Subcutaneous preadipocyte (primary cell): ENCODE data around the gene LARP6. TPM values are rescaled to one million over a fixed set of nuclear protein-coding genes. Genes with fewer than 3 reads are reported as not detected.

ENCODE experiments used
- total RNA-seq: library from RNA; depleted of rRNA; stranded (reverse); fragments of >200 nt; gene quantifications from 2 replicates; pipeline ENCODE4 v1.2.3, GENCODE V29; 2012

Gene LARP6
- total RNA-seq = 28.3 and 30.9 TPM in 2 replicates

DNA sequence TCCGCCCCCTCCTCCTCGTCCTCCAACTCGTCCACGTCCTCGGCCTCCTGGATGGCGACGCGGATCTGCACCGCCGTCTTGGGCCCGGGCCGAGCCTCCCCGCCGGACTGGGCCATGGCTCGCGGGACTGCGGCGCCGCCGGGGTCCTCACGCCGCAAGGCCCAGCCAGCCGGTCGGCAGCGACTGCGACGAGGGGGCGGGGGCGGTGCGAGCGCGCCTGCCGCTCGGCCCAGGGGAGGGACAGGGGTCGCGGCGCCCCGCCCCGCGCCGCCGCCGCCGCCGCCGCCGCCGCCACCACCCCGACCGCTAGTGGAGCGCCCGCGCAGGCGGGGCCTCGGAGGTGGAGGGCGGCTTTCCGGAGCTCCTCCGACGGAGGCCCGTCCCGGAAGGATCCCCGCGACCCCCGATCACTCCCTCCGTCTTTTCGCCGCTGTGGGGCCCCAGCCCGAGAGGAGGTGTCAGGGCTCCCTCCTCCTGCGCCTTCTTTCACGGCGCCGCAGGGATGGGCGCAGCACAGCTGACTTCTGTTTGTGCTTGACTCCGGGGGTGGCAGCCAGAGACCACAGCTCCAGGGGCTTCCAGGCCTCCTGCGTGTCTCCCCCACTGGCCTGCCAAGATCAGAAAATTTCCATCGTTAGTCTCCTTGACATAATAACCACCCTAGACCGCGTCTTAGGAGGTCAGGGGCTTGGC, at the start of gene LARP6:
Gene LARP6 (minus strand): TSS at position 185 of the 693 bp plus-strand sequence. CDS start 69 bp downstream, at position 116.

GRCh38 chr15:70892002-70892911, 38.3 kb upstream of the LARP6 start, which contains the start of the genes LRRC49 and THAP10:
Gene LRRC49, plus strand, starts transcription at chr15:70892826. Its CDS starts 69 bp downstream, at chr15:70892895.
Gene THAP10, minus strand, starts transcription at chr15:70892433. Its CDS starts 161 bp downstream, at chr15:70892272.

Other genes starting within 250 kb of the LARP6 start
- gene UACA, start 90.6 kb downstream of the LARP6 start, total RNA-seq = 53.3 and 92.1 TPM in 2 replicates
- 2.2 and 3.1 TPM in 2 replicates for gene THAP10, start 38.3 kb upstream of the LARP6 start, total RNA-seq
- gene LRRC49, start 38.7 kb upstream of the LARP6 start, total RNA-seq = 5.5 and 8.2 TPM in 2 replicates